Measurements from ENCODE around the gene SMIM12.

DNA sequence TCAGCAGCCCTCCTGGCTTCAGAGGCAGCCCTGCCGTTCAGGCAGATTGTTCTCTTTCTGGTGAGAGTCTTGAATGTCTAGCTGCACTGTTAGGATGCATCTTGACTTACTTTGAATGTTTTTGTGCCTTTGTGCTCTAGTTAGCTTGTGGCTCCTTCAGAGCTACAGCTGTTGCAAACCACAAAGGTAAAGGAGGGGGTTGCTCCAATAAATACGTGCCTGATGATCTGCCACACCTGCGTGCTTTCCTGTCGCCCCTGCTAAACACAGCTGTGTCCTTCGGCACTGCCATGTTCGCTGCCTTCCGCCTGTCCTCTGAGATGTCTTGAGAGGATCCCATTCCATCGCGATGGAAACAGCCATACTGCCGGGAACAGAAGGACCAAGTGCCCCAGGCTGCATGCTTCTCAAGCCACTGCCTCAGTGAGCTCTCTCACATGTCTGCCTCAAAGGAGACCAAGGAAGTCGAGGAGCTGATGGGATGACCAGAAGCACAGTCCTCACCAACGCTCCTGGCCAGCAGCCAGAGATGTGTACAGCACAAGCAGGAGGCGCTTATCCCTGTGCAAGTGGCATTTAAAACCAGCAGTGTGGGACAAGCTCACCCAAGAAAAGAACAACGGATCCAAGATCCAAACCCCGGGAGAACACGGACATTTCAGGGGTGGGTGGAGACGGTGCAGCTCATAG, 12.0 kb upstream of the SMIM12 start:
- TF ChIP-seq, protein P1, sequence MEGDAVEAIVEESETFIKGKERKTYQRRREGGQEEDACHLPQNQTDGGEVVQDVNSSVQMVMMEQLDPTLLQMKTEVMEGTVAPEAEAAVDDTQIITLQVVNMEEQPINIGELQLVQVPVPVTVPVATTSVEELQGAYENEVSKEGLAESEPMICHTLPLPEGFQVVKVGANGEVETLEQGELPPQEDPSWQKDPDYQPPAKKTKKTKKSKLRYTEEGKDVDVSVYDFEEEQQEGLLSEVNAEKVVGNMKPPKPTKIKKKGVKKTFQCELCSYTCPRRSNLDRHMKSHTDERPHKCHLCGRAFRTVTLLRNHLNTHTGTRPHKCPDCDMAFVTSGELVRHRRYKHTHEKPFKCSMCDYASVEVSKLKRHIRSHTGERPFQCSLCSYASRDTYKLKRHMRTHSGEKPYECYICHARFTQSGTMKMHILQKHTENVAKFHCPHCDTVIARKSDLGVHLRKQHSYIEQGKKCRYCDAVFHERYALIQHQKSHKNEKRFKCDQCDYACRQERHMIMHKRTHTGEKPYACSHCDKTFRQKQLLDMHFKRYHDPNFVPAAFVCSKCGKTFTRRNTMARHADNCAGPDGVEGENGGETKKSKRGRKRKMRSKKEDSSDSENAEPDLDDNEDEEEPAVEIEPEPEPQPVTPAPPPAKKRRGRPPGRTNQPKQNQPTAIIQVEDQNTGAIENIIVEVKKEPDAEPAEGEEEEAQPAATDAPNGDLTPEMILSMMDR (IDR thresholded peaks at IDR 0.05; ENCODE audit: low read length), result no peak
- no peak for TF ChIP-seq EZH2 (optimal IDR thresholded peaks at IDR 0.05; ENCODE audit: low read depth, low read length)
- no peak for TF ChIP-seq EZH2phosphoT487 (IDR thresholded peaks at IDR 0.05; ENCODE audit: low read length)
